Measurements from ENCODE around the gene CRELD2. TPM values are rescaled to one million over a fixed set of nuclear protein-coding genes. Genes with fewer than 3 reads are reported as not detected.

The CRELD2 gene
- total and polyA plus RNA-seq, 8 donors: 28.5 to 79.7 (median 34.1) TPM

DNA sequence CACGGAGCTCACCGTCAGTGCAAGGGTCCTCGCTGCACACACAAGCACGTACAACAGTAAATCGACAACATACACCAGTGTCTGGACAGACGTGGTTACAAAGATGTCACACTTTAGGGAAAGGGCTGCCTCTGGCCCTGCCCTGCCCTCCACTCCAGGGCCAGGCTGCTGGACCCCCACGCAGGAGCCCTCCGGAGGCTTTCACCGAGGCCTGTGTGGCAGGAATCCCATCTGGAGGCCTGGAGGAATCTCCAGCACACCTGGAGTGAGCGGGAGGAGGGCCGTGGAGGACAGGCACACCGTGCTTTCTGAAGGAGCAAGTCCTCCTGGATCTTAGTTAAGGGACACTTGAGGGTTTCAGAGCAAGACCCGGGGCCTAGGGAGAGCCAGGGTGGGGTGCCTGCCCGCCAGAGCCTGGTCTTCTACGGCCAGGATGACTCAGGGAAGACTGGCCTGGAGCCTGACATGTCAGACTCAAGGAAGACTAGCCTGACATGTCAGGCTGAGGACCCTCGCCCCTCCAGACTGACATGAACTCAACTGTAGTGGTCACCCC, 40.0 kb downstream of the CRELD2 start:
- Histone ChIP-seq H3K27ac (peak overlapping the region in 1 of 2 donors; percentile 97), H3K4me3 (no peak overlapping the region), H3K9me3 (no peaks in the 10 kb centered on the region), H3K27me3 (no peaks in the 10 kb centered on the region), H3K36me3 (peaks cover 0 to 21% of the 10 kb centered on the region in 2 donors), H3K4me1 (peaks cover 30 to 64% of the 10 kb centered on the region in 2 donors)
- TF ChIP-seq CTCF (IDR thresholded peaks at IDR 0.05): no peak
- peak in 2 of 4 donors; percentile 33 to 70 for DNase-seq
- intact Hi-C loops (cut with DNase I): no loop called here
- ATAC-seq: no peak

DNA sequence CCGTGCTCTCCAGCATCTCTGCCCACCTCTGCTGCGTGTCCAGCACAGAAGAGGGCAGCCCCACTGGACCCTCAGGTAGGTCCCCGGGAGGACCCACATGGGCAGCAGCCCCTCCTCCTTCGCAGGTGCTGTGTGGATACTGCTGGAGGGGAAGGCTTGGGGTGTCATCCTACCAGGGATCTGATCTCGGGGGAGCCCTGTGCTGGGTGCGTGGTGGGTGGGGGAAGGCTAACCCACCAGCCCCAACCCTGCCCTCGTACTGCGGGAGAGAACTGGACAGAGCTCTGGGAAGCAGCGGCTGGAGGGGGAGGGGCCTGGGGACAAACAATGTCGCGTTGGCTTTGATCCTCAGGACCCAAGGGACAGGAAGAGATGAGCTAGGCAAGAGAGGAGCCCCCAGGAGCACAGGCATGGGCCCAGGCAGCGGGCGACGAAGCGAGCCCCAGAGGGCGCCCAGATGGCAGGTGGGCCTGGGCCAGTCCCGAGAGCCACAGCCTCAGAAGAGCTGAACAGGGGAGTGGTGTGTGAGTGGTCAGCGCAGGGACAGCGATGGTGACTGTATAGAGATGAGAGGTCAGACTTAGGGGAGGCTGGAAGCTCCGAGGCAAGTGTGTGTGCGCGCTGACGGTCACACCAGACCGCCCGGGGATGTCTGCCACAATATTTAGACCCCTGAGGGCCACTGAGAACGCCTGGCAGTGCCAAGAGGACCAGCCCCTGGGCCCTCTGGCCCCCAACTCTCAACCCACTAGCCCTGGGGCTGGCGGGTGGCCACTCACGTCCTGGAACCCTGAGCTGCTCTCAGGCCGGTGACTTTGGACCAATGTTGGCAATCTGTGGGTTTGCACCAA, 40.7 kb downstream of the CRELD2 start:
- H3K27me3 ChIP-seq: no peaks in the 10 kb centered on the region
- no peak for TF ChIP-seq CTCF (IDR thresholded peaks at IDR 0.05)
- H3K27ac ChIP-seq: peak overlapping the region; percentile 95 to 97
- ATAC-seq (no peak), DNase-seq (peak in 2 of 4 donors; percentile 43 to 81)
- peak overlapping the region; percentile 51 to 100 for H3K4me3 ChIP-seq
- H3K4me1 ChIP-seq: peaks cover 30 to 64% of the 10 kb centered on the region in 2 donors
- H3K36me3 ChIP-seq: peaks cover 0 to 28% of the 10 kb centered on the region in 2 donors
- no peaks in the 10 kb centered on the region for H3K9me3 ChIP-seq
- intact Hi-C loops (cut with DNase I): no loop called here

DNA sequence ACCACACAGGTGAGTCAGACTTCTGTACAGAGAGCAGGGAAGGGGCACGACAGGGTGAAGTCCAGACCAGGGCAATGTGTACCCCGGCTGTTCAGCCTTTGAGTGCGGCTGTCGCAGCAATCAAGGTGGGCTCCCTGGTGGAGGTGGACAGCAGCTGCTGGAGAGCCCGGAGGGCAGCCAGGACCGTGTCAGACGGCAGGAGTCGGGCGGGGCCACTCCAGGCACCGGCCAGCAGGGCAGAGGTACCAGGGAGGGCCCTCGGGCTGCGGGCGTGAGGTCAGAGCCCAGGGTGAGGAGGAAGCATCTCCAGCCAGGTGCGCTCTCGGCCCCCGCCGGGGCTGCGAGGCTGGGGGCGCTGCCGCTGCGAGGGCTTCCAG, 41.3 kb downstream of the CRELD2 start:
- H3K4me1 ChIP-seq: peaks cover 29 to 64% of the 10 kb centered on the region in 2 donors
- no peaks in the 10 kb centered on the region for H3K9me3 ChIP-seq
- peaks cover 0 to 34% of the 10 kb centered on the region in 2 donors for H3K36me3 ChIP-seq
- H3K27ac ChIP-seq: peak overlapping the region; percentile 95 to 97
- peak overlapping the region; percentile 51 to 100 for H3K4me3 ChIP-seq
- H3K27me3 ChIP-seq: no peaks in the 10 kb centered on the region
- DNase-seq (peak in 1 of 4 donors; percentile 75), ATAC-seq (peak; percentile 8)
- TF ChIP-seq CTCF (IDR thresholded peaks at IDR 0.05): no peak
- intact Hi-C loops (cut with DNase I): no loop called here

DNA sequence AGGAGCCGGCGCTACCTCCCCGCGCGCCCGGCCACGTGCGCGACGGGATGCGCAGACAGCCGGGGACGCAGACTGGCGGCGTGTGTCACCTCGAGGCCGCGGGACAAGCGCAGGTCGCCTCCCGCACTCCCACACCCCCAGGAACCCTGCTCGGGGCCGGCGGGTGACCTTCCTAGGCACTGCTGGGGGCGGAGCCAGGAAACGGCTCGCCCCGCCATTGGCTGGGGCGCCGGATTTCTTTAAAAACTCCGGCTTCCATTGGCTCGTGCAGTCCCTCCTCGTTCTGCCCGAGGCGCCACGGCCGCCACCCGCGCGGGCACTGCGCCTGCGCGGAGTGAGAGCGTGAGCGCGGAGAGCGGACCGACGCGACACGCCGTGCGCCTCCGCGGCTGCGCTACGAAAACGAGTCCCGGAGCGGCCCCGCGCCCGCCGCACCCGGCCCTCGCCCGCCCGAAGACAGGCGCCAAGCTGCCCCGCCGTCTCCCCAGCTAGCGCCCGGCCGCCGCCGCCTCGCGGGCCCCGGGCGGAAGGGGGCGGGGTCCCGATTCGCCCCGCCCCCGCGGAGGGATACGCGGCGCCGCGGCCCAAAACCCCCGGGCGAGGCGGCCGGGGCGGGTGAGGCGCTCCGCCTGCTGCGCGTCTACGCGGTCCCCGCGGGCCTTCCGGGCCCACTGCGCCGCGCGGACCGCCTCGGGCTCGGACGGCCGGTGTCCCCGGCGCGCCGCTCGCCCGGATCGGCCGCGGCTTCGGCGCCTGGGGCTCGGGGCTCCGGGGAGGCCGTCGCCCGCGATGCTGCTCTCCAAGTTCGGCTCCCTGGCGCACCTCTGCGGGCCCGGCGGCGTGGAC, 41.9 kb downstream of the CRELD2 start, which contains the start of gene PIM3:
PIM3 (plus strand) TSS at position 614 of the 846 bp plus-strand sequence; CDS start at position 790, 176 bp downstream.
- peaks cover 24 to 64% of the 10 kb centered on the region in 2 donors for H3K4me1 ChIP-seq
- intact Hi-C loops (cut with DNase I): no loop called here

More for the DNA sequence above, 41.9 kb downstream of the CRELD2 start, which contains the start of gene PIM3:
- ATAC-seq (peak; percentile 75), DNase-seq (peak; percentile 95 to 97 (median 96))
- Histone ChIP-seq H3K27ac (peak within 1 kb of the TSS; percentile 95 to 97), H3K36me3 (peaks cover 0 to 40% of the 10 kb centered on the region in 2 donors), H3K9me3 (no peaks in the 10 kb centered on the region), H3K4me3 (peak within 1 kb of the TSS; percentile 71 to 100), H3K27me3 (no peaks in the 10 kb centered on the region)
- no peak for TF ChIP-seq CTCF (IDR thresholded peaks at IDR 0.05)
